Stimulated activated CD8-positive, alpha-beta memory T cell treated with anti-CD3 and anti-CD28 coated beads, Interleukin-4, amount 100 ng/mL, for 24 hours (primary cell): ENCODE results near the gene ACOT7.
"Not testable (repeated sequence)": the region's sequence is repeated elsewhere in the genome, so short reads cannot be mapped to it uniquely, and the experiment has no call there.

Experiments
- DNase-seq: peaks from one replicate; pipeline ENCODE4 v3.0.0-alpha.2; 2020; ENCODE audit warnings: low read depth

Gene ACOT7

GRCh38 chr1:6310116-6310848, 83.3 kb downstream of the ACOT7 start:
- DNase-seq: no peak

DNA sequence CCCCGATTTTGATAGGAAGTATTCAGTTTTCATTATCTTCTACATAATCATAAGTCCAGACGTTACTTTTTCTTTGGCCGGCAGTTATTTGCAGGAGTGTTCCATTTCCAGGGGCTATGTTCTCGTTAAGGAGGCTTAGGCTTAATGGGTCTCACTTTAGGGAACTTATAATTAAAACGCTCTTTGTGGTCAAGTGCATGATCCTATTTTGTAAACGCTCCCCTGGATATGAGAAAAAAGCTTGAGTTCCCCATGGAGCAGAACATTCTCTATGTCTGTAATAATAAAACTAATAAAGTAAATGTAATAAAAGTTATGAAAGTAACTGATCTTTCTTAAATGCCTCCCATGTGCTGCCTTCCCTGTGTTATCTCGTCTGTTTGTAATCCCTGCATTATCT, 84.0 kb downstream of the ACOT7 start:
- DNase-seq: no peak

GRCh38 chr1:6308449-6308848, 85.1 kb downstream of the ACOT7 start:
- no peak for DNase-seq

DNA sequence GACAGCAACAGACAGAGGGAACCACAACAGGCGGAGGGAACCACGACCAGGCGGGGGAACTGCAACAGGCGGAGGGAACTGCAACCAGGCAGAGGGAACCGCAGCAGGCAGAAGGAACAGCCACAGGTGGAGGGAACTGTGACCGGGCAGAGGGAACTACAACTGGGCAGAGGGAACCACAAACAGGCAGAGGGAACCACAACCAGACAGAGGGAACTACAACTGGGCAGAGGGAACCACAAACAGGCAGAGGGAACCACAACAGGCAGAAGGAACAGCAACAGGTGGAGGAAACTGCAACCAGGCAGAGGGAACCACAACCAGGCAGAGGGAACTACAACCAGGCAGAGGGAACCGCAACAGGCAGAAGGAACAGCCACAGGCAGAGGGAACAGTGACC, 85.9 kb downstream of the ACOT7 start:
- not testable (repeated sequence) for DNase-seq

- DNase-seq: no peak
Observed at GRCh38 chr1:6307099-6307498, 86.5 kb downstream of the ACOT7 start.

DNA sequence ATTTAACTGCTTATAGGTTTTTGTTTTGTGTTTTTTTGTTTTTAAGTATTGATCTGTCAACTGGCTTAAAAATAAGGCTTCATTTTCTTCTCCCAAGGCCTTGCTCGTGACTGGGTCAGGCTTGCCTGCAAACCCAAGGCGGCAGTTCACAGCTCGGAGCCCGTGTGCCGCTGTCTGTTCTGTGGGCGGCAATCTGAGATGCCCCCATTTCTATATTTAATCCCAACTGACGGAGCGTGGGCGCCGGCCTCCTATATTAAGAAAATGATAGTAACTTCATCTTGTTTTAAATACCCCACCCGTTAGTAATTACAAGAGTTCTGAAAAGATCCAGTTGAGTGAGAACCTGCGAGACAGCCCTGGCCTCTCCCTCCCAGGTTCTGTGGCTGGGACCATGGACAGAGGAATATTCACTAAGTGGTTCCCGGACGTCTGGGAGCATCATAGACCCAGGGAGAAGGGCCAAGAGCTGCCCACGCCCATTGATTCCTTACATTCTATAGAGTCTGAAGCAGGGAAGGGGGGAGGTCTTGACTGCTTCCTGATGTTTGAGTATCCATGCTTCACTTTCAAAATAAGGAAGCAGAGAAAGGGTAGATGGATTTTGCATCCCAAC, 90.1 kb downstream of the ACOT7 start:
- DNase-seq: no peak

DNA sequence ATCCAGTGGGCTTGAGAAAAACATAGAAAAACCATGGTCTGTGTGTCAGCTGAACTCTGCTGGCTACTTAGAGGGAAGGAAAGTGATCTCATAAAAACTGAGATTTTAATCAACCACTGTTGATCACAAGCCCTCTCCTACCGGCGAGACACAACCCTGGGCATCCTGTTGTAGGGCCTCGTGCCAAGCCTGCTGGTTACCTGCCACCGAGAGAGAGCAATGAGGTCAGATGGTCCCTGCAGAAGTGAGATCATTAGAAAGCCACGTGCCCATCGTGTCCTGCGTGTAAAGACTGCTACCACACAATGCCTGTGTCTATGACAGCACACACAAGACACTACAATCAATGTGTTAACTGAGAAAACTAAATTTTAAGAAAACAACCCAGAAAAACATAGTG, 91.0 kb downstream of the ACOT7 start:
- no peak for DNase-seq

DNA sequence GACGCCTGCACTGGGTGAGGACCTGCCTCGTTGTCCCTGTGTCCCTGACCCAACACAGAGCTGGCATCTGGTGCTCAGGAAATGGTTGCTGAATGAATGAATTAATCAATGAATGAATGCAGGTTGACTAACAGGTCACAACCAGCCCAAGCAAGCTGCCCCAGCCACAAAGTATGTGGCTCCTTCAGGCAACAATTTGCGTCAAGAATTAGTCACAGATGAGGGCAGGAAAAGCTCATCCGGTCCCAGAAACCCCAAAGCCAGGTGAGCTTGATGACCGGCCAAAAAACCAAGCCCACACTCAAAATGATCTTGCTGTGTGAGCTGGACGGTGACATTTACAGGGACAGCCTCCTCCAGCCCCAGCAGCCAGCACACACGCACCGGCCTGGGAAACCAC, 92.0 kb downstream of the ACOT7 start:
- DNase-seq: no peak

DNA sequence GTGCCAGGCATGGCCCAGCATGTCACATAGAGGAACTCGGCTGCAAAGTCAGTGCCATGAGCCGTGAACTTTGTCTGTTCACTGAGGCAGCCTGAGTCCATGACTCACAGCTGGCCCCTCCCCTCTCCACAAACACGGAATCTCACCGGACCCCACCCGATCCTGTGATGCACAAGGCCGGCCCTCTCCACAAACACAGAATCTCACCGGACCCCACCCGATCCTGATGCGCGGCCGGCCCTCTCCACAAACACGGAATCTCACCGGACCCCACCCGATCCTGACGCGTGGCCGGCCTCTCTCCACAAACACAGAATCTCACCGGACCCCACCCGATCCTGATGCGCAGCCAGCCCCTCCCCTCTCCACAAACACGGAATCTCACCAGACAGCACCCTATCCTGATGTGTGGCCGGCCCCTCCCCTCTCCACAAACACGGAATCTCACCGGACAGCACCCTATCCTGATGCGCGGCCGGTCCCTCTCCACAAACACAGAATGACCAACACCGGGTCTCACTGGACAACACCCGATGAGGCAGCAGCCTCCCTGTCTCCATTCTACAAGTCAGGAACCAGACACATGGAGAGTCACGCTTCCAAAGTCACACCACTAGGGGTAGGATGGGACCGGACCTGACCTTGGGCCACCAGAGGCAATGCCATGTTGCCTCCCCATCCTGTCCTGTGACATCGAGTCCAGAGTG, 93.1 kb downstream of the ACOT7 start:
- no peak for DNase-seq

DNA sequence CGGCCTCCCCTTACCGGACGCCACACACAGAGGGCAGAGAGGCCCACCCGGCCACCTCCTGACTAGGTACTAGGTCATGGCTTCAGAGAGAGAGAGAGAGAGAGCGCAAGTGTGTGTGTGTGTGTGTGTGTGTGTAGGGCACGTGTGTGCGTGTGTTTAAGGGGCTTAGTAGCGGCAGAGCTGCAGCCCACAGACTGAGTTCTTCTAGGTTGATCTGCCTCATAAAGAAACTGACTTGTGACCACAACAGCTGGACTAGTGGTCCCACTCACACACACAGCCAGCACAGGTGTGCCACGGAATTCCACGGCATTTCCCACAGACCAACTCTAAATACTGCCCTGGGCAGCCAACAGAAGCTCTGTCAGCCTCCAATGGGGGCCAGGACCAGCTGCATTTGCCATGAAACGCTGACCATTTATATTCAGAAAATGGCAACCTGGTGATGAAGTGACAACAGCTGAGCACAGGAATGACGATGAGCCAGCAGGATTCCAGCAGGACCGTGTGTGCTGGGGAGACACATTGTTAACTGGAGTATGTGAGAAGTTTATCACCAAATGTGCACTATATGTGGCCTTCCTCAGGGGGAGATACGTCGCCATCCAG, 93.9 kb downstream of the ACOT7 start:
- DNase-seq: no peak

DNA sequence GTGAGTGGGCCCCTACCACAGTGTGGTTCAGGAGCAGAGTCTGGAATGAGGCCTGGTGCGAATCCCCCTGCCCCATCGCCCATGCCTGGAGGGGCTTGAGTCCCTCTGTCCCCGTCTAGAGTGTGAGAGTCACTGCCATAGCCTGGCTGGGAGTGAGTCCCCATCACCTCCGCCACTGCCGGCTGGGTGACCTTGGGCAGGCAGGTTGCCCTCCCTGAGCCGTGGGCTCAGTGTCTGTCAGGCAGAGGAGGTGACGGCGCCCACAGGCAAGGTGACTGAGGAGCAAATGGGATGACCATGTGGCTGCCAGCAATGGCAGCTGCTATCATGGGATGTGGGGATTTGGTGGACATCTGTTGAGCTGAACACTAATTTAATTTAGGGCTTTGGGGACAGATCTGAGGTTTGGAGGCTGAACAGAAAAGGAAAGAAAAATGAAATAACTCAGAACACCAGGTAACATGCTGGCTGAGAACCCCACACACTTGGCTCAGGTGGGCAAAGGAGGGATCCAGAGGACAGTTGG, 94.6 kb downstream of the ACOT7 start:
- no peak for DNase-seq

DNA sequence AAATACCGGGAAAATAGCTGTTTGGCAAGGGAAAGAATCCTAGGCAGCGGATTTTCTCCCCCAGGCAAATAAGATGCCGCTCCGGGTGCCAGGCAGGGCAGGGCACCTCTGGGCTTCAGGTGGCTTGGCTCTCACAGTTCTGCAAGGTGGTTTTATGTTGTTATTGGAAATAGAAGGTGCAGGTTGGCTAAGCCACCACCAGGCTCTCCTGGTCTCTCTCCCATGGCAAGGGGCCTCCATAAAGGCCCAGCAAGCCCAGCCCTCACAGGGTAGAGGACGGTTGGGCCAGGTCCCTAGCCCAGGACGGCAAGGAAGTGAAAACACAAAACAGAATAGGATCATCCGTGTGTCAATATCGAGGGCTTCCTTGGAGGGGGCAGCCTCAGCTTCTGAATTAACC, 95.0 kb downstream of the ACOT7 start:
- no peak for DNase-seq

DNA sequence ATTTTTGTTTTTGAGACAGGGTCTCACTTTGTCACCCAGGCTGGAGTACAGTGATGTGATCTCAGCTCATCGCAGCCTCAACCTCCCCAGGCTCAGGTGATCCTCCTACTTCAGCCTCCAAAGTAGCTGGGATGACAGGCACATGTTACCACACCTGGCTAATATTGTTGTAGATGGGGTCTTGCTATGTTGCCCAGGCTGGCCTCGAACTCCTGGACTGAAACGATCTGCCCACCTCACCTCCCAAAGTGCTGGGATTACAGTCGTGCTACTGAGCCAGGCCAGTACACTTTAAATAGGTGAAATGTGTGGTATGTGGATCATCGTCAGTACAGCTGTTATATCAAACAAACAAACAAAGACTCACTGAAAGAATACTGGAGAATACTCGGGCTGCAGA, 97.7 kb downstream of the ACOT7 start:
- DNase-seq: no peak

GRCh38 chr1:6294890-6295556, 98.5 kb downstream of the ACOT7 start:
- DNase-seq: no peak

DNA sequence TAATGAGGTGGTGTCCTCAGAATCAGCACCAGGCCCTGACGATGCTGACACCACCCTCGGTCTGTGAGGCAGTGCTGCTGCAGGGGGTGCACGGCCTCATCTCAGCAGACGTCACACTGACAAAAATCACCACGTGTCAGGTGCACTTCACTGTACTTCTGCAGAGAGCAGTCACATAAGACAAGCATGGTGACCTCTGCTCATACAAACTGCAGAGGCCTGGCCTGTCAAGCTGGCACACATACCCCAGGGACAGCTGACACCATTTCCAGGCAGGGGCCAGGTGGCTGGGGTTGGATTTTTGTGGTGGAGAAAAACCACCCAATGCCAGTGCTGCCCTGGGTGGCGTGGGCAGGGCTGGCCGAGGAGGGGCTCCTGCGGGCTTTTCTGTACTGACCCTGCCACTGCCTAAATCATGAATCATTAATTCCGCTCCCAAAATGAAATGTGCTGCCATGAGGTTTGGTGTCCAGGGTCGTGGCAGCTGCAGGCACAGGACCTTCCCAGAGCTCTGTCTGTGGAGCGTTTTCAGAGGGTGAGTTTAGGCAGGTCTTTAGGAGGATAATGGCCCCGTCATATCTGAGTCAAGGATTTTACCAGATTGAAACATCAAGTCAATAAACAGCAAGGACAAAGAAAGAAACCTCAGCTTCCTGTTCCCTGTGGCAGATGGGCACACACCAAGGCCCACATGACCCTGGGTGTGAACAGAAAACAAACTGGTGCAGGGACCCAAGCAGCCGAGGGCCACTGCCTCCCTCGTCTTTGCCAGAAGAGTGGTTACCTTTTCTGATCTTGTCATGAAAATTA, 99.3 kb downstream of the ACOT7 start:
- no peak for DNase-seq

DNA sequence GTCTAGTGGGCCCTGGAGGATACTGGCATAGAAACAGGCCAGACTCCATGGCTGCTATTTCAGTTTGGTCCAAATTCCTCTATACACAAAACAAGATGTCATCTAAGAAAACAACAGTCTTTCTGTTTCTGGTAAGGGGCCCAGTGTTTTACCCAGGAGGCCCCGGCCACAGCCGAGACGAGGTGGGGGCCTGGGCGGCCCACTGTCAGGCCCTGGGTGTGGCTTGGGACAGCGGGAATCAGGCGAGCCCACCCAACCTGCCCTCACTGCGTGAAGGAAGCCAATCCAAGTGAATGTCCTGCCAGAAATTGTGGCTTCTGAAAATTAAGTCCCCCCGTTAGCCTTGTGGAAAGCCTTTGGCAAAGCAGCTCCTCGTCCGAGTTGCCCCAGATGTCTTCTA, 101.5 kb downstream of the ACOT7 start:
- no peak for DNase-seq

- DNase-seq: no peak
Observed at GRCh38 chr1:6288665-6289064, 104.9 kb downstream of the ACOT7 start.

DNA sequence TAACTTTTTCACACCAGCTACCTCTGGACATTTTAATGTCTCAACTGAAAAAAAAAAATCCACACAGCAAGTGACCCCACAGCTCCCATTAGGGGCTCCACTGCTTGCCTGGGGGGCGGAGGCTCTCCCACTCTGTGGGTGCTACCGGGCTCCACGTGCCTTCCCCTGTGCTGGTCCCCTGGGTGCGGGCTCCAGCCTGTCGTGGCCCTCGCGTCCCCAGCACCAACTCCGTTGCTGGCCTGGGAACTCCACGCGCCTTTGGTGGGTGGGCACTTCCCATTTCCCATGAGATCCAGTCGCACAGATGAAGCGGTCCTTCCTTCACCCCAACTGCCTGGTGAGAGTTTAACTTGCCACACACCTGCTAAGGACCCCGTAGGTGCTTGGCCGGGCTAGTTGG, 105.5 kb downstream of the ACOT7 start:
- DNase-seq: no peak

DNA sequence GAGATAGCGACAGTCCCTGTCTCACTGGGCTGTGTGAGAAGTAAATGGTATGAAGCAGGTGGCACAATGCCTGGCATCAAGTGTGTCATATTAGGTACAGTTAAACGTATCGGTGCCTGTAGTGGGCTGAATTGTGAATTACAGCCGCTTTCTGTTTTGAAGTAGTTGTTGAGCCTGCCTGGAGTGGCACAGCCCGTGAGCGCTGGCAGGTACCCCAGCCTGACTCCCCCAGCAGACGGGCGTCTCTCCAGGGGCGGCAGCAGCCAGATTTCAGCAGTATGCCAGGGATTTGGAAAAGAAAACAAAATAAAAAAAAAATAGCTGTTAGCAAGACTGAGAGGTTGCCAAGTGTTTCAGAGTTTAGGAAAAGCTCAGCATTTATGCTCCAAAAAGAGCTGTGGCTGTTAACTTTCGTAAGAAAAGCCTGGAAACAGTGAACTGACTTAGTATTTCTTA, 106.1 kb downstream of the ACOT7 start:
- no peak for DNase-seq

DNA sequence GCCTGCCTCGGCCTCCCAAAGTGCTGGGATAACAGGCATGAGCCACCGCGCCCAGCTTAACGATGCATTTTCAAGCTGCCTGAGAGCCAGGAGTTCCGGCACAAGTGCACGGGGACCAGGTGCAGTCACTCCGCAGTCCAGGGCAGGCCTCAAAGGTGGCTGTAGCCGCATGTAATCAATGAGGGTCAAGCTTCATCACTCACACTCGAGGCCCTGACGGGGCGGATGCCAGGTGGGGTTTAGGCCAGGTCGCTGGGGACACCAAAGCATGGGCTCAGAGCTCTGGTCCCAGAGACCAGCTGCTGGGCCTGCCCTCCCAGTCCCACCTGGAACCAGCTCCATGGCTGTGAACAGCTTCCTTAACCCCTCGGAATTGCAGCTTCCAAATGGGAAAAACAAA, 106.5 kb downstream of the ACOT7 start:
- DNase-seq: no peak

- no peak for DNase-seq
Observed at GRCh38 chr1:6286266-6286665, 107.3 kb downstream of the ACOT7 start.
